ENCODE data around the gene LTN1. TPM values are rescaled to one million over a fixed set of nuclear protein-coding genes. Genes with fewer than 3 reads are reported as not detected.

LTN1 gene
- total RNA-seq, 4 donors from 2014 or later = 20.5 to 27.9 (median 21.4) TPM

- TF ChIP-seq CTCF (IDR thresholded peaks at IDR 0.05) = no peak
- DNase-seq (ENCODE audit: low spot score) (no peak), ATAC-seq (ENCODE audit: low FRiP score) (no peak)
Measured at GRCh38 chr21:28949318-28949717, 43.4 kb downstream of the LTN1 start.

DNA sequence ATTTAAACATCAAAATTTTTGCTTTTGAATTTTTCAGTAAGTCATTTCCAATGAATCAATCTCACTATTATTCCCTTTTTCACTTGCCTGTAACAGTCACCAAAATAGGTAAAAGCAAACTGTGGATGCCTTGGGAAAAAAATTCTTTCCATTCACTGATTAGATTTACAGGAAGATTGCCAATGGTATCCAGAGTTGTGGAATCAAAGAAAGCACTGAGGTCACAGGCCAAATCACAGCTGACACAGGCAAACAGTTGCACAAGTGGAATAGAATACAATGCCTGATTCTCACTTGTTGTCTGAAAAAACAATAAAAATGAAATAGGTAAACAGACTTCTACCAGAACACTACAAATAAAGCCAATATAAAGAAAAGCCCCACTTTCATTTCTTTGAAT, 48.4 kb downstream of the LTN1 start:
- ATAC-seq (ENCODE audit: low FRiP score) = no peak
- no peak for TF ChIP-seq CTCF (IDR thresholded peaks at IDR 0.05)
- DNase-seq (ENCODE audit: low spot score) = no peak

GRCh38 chr21:28943631-28944030, 49.0 kb downstream of the LTN1 start:
- no peak for DNase-seq (ENCODE audit: low spot score)
- no peak for TF ChIP-seq CTCF (IDR thresholded peaks at IDR 0.05)
- ATAC-seq (ENCODE audit: low FRiP score) = no peak

DNA sequence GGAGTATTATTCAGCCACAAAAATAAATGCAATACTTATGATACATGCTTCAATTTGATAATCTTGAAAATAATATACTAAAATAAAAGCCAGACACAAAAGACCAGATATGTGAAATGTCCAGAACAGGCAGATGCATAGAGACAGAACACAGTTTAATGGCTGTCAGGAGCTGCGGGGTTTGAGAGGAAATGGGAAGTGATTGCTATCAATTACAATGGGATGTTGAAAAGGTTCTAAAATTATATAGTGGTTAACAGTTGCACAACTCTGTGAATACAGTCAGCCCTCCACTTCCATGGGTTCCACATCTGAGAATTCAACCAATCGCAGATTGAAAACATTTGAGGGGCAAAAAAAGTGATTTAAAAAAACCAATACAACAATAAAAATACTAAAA, 54.0 kb downstream of the LTN1 start:
- ATAC-seq (ENCODE audit: low FRiP score) (no peak), DNase-seq (ENCODE audit: low spot score) (no peak)
- TF ChIP-seq CTCF (IDR thresholded peaks at IDR 0.05) = no peak

GRCh38 chr21:28937737-28938136, 54.9 kb downstream of the LTN1 start:
- DNase-seq (ENCODE audit: low spot score) (no peak), ATAC-seq (ENCODE audit: low FRiP score) (no peak)
- no peak for TF ChIP-seq CTCF (IDR thresholded peaks at IDR 0.05)

DNA sequence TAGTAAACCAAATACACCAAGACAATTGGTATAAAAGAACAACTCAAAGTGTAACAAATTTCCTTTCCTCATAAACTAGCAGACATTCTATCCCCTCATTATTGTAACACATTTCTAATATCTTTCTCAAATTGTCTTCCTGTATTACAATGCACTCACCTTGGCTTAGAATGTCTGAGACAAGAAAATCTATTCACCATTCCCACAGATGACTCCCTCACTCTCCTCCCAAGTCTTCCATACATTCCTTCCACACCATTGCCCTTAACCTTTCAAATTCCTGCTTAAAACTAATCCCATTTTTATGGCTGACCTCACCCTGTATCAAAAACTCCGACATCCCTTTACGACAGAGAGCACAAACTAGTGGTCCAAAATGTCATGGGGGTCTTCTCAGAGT, 56.0 kb downstream of the LTN1 start:
- DNase-seq (ENCODE audit: low spot score) (no peak), ATAC-seq (ENCODE audit: low FRiP score) (no peak)
- no peak for TF ChIP-seq CTCF (IDR thresholded peaks at IDR 0.05)

- DNase-seq (ENCODE audit: low spot score) (no peak), ATAC-seq (ENCODE audit: low FRiP score) (no peak)
- no peak for TF ChIP-seq CTCF (IDR thresholded peaks at IDR 0.05)
Measured at GRCh38 chr21:28936036-28936435, 56.6 kb downstream of the LTN1 start.

Measured in omental fat pad (tissue), 4 donors.